ENCODE results near the gene ACAT2.
"Not testable (repeated sequence)": the region's sequence is repeated elsewhere in the genome, so short reads cannot be mapped to it uniquely, and the experiment has no call there.

Gene ACAT2

DNA sequence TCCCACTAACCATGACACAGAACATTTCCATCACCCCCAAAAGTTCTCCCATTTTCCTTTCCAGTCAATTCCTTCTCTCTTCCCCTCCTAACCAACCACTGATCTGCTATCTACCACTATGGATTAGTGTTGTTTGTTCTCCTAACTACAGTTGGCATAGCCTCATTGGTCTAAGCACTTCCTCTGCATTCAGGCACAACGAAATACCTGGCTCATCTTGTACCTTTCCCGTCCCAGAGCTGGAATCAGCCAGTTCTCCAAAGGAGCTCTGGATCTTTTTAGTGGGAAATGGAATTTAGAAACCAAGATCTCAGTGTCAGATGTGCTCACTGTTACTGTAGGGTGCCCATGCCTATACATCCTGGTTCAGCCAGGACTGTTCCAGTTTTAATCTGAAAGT is 38.6 kb upstream of the ACAT2 start:
- peaks cover 3% of the 10 kb centered on the region for H3K4me1 ChIP-seq (ENCODE audit: control insufficient read depth, insufficient read depth, low read length)
- H3K27me3 ChIP-seq (ENCODE audit: control insufficient read depth, insufficient read depth, low read length): no peaks in the 10 kb centered on the region
- no peak overlapping the region for H3K9ac ChIP-seq (ENCODE audit: low read length)
- H3K4me3 ChIP-seq (ENCODE audit: low read length): no peak overlapping the region
- H3K9me3 ChIP-seq (ENCODE audit: control insufficient read depth, low read length): no peaks in the 10 kb centered on the region
- H3K36me3 ChIP-seq (ENCODE audit: control insufficient read depth, insufficient read depth, low read length): no peaks in the 10 kb centered on the region

DNA sequence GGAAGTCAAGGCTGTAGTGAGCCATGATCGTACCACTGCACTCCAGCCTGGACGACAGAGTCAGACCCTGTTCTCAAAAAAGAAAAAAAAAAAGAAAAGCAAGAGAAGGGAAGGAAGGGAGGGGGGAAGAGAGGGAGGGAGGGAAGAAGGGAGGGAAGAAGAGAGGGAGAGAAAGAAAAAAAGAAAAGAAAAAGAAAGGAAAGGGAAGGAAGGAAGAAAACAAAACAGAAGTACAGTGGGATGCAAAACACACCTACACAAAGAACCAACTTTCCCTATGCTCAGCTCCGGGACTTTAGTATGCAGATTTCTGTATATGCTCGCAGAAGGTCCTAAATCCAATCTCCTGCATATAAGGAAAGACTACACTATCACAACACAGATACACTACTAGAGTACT is 37.1 kb upstream of the ACAT2 start:
- H3K9me3 ChIP-seq (ENCODE audit: control insufficient read depth, low read length): no peaks in the 10 kb centered on the region
- no peak overlapping the region for H3K9ac ChIP-seq (ENCODE audit: low read length)
- H3K36me3 ChIP-seq (ENCODE audit: control insufficient read depth, insufficient read depth, low read length): no peaks in the 10 kb centered on the region
- no peaks in the 10 kb centered on the region for H3K27me3 ChIP-seq (ENCODE audit: control insufficient read depth, insufficient read depth, low read length)
- H3K4me3 ChIP-seq (ENCODE audit: low read length): no peak overlapping the region
- peaks cover 3% of the 10 kb centered on the region for H3K4me1 ChIP-seq (ENCODE audit: control insufficient read depth, insufficient read depth, low read length)

DNA sequence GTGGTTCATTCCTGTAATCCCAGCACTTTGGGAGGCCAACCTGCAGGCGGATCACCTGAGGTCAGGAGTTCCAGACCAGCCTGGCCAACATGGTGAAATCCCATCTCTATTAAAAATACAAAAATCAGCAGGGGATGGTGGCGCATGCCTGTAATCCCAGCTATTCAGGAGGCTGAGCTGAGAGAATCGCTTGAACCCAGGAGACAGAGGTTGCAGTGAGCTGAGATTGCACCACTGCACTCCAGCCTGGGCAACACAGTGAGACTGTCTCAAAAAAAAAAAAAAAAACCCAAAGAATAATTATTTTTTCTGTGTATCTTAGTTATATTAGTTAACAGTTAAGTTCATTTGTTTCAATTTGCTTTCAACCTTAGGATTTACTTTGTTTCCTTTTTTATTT is 36.6 kb upstream of the ACAT2 start:
- not testable (repeated sequence) for H3K9ac ChIP-seq (ENCODE audit: low read length); H3K36me3 ChIP-seq (ENCODE audit: control insufficient read depth, insufficient read depth, low read length); H3K4me1 ChIP-seq (ENCODE audit: control insufficient read depth, insufficient read depth, low read length); H3K4me3 ChIP-seq (ENCODE audit: low read length); H3K9me3 ChIP-seq (ENCODE audit: control insufficient read depth, low read length); H3K27me3 ChIP-seq (ENCODE audit: control insufficient read depth, insufficient read depth, low read length)

DNA sequence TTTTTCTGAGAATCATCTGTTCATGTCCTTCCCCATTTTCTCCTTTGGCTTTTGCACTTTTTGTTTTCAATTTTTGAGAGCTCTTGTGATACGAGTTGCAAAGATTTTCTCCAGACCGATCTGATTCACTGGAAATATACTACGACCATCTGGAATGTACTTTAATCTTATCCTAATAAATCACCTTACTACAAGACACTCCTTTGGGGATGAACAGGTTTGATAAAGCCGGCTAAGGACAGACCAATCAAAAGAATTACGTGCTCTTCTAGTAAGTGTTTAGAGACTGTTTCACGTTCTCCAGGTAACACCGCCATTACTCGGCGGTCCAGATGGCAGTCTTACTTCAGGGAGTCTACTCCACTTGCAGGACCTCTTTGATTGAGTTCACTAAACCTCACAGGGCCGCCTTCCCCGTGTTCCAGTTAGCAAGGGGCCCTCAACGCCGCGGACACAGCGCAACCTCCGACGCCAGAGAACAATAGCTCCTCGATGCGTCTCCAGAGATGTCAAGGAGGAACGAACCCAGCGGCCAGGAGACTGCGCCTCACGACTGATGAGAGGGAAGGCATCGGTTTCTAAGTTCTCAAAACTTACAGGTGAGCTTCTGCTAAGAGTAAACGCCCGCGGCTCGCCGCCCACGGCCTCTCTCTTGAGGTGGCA is 35.5 kb upstream of the ACAT2 start:
- no peaks in the 10 kb centered on the region for H3K9me3 ChIP-seq (ENCODE audit: control insufficient read depth, low read length)
- H3K4me1 ChIP-seq (ENCODE audit: control insufficient read depth, insufficient read depth, low read length): peaks cover 3% of the 10 kb centered on the region
- peak overlapping the region; percentile 97 for H3K9ac ChIP-seq (ENCODE audit: low read length)
- no peaks in the 10 kb centered on the region for H3K36me3 ChIP-seq (ENCODE audit: control insufficient read depth, insufficient read depth, low read length)
- peak overlapping the region; percentile 87 for H3K4me3 ChIP-seq (ENCODE audit: low read length)
- H3K27me3 ChIP-seq (ENCODE audit: control insufficient read depth, insufficient read depth, low read length): no peaks in the 10 kb centered on the region

DNA sequence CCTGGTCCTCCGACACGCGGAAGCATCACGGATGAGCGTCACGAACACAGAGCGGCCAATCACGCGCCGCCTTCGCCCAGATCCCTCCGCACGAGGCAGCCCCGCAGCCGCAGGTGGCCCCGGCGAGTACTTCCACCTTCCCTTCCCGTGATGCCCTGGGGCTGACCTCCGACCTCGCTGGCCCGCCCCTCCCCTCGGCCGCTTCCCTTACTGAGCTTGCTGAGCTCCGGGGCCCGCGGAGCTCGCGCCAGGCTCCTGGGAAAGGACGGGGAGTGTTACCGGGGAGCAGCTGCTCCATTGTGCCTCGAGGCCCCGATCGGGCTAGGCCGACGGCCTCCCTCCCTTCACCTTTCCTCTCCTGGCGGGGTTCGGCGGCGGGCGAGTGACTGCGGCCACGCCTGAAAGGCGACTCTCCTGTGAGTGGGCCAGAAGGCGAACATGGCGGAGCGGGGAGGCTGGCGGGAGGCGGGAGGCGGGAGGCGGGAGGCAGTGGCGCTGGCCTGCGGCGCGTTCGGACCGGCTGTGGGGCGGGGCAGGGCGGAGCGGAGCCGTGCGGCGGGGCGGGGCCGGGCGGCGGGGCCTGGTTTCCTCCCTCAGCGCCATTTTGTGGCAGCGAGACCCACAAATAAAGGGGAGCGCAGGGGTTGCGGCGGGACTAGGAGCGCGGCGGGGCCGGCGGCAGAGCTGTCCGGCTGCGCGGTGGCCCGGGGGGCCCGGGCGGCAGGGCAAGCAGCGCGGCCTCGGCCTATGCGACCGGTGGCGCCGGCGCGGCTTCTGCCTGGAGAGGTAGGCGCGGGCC is 34.7 kb upstream of the ACAT2 start, which contains the start of gene WTAP:
WTAP (plus strand) TSS at position 589 of the 799 bp plus-strand sequence. CDS start 8,760 bp downstream, outside the sequence.
- Histone ChIP-seq H3K9ac (ENCODE audit: low read length) (peak within 1 kb of the TSS; percentile 97), H3K4me1 (ENCODE audit: control insufficient read depth, insufficient read depth, low read length) (peaks cover 3% of the 10 kb centered on the region), H3K27me3 (ENCODE audit: control insufficient read depth, insufficient read depth, low read length) (no peaks in the 10 kb centered on the region), H3K4me3 (ENCODE audit: low read length) (peak within 1 kb of the TSS; percentile 87), H3K36me3 (ENCODE audit: control insufficient read depth, insufficient read depth, low read length) (no peaks in the 10 kb centered on the region), H3K9me3 (ENCODE audit: control insufficient read depth, low read length) (no peaks in the 10 kb centered on the region)

DNA sequence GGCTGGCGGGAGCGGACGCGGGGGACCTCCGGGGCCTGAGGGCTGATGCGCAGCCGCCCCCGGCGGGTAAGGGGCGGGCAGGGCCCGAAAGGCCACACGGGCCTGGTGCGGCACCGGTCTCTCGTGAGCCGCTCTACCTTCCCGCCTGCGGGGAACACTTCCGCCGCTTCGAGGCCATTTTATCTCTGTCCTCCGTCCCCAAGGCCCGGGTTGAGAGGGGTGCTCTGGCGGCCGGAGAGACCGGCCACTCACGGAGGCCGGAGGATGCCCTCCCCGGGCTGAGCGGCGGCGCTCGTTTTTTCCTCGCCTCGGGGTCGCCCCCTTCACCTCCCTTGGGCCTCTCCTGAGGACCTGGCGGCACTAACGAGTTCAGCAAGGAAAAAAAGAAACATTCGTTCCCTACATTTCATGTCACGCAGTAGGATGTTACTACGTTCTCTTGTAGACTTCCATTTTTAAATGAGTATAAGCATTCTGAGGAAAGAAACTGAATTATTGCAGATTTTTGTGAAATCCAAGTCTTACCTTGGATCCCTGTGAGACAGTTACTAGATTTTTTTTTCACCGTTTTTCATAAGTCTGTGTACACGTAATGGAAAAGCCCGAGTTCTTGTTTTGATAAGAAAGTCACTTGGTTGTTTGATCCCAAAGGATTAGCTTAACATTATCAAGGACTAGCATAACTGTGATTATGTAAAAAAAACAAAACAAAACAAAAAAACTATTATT is 34.0 kb upstream of the ACAT2 start:
- H3K27me3 ChIP-seq (ENCODE audit: control insufficient read depth, insufficient read depth, low read length): no peaks in the 10 kb centered on the region
- peak overlapping the region; percentile 68 for H3K4me3 ChIP-seq (ENCODE audit: low read length)
- H3K9ac ChIP-seq (ENCODE audit: low read length): peak overlapping the region; percentile 97
- no peaks in the 10 kb centered on the region for H3K36me3 ChIP-seq (ENCODE audit: control insufficient read depth, insufficient read depth, low read length)
- no peaks in the 10 kb centered on the region for H3K9me3 ChIP-seq (ENCODE audit: control insufficient read depth, low read length)
- peaks cover 3% of the 10 kb centered on the region for H3K4me1 ChIP-seq (ENCODE audit: control insufficient read depth, insufficient read depth, low read length)

DNA sequence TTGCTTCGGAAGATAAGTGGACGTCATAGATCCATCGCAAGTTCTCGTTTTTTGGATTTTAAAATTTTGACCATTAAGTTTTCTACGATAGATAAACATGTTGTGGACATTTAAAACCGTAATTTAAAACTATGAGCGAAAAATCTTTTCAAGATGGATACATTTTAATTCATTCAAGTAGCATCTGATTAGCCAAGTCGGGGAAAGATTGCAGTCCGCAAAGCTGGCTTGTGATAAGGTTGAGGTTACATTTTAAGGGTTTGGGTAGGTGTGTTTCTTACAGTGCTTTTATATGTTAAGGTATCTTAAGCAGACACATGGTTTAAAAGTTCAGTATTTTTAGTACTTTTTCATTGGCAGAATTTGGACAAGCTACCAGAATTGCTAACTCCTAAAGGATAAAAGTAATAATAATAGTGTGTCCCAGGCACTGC is 33.3 kb upstream of the ACAT2 start:
- Histone ChIP-seq H3K9ac (ENCODE audit: low read length) (peak overlapping the region; percentile 97), H3K36me3 (ENCODE audit: control insufficient read depth, insufficient read depth, low read length) (no peaks in the 10 kb centered on the region), H3K4me1 (ENCODE audit: control insufficient read depth, insufficient read depth, low read length) (peaks cover 3% of the 10 kb centered on the region), H3K9me3 (ENCODE audit: control insufficient read depth, low read length) (no peaks in the 10 kb centered on the region), H3K27me3 (ENCODE audit: control insufficient read depth, insufficient read depth, low read length) (no peaks in the 10 kb centered on the region), H3K4me3 (ENCODE audit: low read length) (peak overlapping the region; percentile 68)

DNA sequence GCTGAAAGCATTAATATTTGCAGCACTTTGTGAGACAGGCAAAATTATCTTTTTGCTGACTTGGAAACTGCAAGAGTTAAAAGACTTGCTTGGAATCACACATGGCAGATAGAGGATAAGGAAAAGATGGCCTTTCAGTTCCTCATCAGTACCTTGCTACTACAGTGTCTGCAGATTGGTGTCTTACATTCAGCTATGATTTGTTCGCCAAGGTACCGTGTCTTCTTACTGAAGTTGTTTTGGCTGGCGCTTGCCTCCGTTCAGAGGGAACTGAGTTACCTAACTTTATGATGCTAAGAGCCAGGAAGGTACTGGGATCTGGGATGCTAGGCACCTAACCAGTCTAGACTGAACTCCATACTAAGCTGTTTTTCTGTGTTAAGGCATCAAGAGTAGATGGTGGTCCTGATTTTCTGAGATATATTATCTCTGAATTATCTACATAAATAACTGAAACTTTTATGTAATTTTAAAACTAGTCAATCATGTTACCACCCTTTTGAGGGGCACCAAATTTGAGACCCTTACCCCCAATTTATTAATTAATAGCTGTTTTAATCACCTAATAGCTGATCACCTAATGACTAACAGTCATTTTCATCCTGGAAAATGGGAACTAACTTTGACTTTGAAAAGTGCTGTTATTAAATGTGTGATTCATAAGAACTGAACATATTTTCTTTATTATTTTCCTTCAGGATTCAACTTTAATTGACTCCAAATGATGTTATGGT is 32.1 kb upstream of the ACAT2 start:
- H3K4me3 ChIP-seq (ENCODE audit: low read length): no peak overlapping the region

DNA sequence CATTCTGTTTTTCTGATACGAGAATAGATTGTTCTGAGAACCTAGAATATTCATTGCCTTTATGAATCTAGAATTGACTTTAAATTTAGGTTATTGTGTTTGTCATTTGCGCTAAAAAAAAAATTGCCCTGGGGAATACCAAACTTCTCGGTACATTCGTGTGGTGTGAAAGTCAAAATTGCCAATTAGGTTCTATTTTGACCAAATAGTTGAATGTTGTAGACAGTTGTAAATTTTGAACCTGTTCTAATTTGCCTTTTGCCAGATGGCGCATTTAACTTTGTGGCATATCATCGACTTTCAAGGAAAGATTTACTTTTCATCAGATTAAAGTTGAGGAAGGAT is 31.5 kb upstream of the ACAT2 start:
- Histone ChIP-seq H3K27me3 (ENCODE audit: control insufficient read depth, insufficient read depth, low read length) (no peaks in the 10 kb centered on the region), H3K9ac (ENCODE audit: low read length) (no peak overlapping the region), H3K36me3 (ENCODE audit: control insufficient read depth, insufficient read depth, low read length) (no peaks in the 10 kb centered on the region), H3K9me3 (ENCODE audit: control insufficient read depth, low read length) (no peaks in the 10 kb centered on the region), H3K4me1 (ENCODE audit: control insufficient read depth, insufficient read depth, low read length) (peaks cover 3% of the 10 kb centered on the region), H3K4me3 (ENCODE audit: low read length) (no peak overlapping the region)

More for the DNA sequence above, 32.1 kb upstream of the ACAT2 start:
- Histone ChIP-seq H3K9ac (ENCODE audit: low read length) (no peak overlapping the region), H3K27me3 (ENCODE audit: control insufficient read depth, insufficient read depth, low read length) (no peaks in the 10 kb centered on the region), H3K9me3 (ENCODE audit: control insufficient read depth, low read length) (no peaks in the 10 kb centered on the region), H3K36me3 (ENCODE audit: control insufficient read depth, insufficient read depth, low read length) (no peaks in the 10 kb centered on the region), H3K4me1 (ENCODE audit: control insufficient read depth, insufficient read depth, low read length) (peaks cover 3% of the 10 kb centered on the region)

DNA sequence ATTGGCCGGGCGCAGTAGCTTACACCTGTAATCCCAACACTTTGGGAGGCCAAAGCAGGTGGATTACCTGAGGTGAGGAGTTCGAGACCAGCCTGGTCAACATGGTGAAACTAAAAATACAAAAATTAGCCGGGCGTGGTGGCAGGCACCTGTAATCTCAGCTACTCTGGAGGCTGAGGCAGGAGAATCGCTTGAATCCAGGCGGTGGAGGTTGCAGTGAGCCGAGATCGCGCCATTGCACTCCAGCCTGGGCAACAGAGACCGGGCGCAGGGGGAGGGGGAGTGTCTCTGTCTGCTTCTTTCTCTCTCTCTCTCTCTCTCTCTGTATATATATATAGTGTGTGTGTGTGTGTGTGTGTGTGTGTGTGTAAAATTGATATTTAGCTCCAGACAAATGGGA is 29.3 kb upstream of the ACAT2 start:
- not testable (repeated sequence) for H3K4me1 ChIP-seq (ENCODE audit: control insufficient read depth, insufficient read depth, low read length); H3K4me3 ChIP-seq (ENCODE audit: low read length); H3K36me3 ChIP-seq (ENCODE audit: control insufficient read depth, insufficient read depth, low read length); H3K9me3 ChIP-seq (ENCODE audit: control insufficient read depth, low read length); H3K9ac ChIP-seq (ENCODE audit: low read length); H3K27me3 ChIP-seq (ENCODE audit: control insufficient read depth, insufficient read depth, low read length)

DNA sequence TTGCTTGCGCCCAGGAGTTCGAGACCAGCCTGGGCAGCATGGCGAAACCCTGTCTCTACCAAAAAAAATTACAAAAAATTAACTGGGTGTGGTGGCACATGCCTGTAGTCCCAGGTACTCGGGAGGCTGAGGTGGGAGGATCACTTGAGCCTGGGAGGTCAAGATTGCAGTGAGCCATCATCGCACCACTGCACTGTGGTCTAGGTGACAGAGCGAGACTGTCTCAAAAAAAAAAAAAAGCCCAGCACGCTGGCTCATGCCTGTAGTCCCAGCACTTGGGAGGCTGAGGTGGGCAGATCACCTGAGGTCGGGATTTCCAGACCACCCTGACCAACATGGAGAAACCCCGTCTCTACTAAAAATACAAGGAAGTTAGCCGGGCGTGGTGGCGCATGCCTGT is 28.4 kb upstream of the ACAT2 start:
- not testable (repeated sequence) for H3K36me3 ChIP-seq (ENCODE audit: control insufficient read depth, insufficient read depth, low read length); H3K4me3 ChIP-seq (ENCODE audit: low read length); H3K9me3 ChIP-seq (ENCODE audit: control insufficient read depth, low read length); H3K9ac ChIP-seq (ENCODE audit: low read length); H3K27me3 ChIP-seq (ENCODE audit: control insufficient read depth, insufficient read depth, low read length); H3K4me1 ChIP-seq (ENCODE audit: control insufficient read depth, insufficient read depth, low read length)
